ENCODE measurements around the gene SERPINB10.

The SERPINB10 gene

DNA sequence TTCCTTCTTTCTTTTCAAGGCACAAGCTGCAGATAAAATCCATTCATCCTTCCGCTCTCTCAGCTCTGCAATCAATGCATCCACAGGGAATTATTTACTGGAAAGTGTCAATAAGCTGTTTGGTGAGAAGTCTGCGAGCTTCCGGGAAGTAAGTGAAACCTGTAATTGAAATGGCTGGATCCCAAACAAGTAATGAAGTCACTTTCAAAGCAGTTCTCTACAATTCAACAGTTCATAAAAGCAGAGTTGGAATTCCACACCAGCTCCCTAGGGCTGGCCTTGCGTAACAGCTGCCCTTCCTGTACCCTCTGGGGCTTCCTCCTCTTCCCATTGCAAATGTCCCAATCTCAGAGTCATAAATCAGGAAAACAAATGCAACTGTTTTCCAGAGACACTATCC, 10.7 kb upstream of the SERPINB10 start:
- no peak for TF ChIP-seq EZH2 (IDR thresholded peaks at IDR 0.05; ENCODE audit: borderline replicate concordance, low read length)
- TF ChIP-seq, protein P1, sequence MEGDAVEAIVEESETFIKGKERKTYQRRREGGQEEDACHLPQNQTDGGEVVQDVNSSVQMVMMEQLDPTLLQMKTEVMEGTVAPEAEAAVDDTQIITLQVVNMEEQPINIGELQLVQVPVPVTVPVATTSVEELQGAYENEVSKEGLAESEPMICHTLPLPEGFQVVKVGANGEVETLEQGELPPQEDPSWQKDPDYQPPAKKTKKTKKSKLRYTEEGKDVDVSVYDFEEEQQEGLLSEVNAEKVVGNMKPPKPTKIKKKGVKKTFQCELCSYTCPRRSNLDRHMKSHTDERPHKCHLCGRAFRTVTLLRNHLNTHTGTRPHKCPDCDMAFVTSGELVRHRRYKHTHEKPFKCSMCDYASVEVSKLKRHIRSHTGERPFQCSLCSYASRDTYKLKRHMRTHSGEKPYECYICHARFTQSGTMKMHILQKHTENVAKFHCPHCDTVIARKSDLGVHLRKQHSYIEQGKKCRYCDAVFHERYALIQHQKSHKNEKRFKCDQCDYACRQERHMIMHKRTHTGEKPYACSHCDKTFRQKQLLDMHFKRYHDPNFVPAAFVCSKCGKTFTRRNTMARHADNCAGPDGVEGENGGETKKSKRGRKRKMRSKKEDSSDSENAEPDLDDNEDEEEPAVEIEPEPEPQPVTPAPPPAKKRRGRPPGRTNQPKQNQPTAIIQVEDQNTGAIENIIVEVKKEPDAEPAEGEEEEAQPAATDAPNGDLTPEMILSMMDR (IDR thresholded peaks at IDR 0.05; ENCODE audit: low read length) = no peak
- Histone ChIP-seq H3F3A (ENCODE audit: insufficient read depth, low read length) (no peaks in the 10 kb centered on the region), H3K9ac (ENCODE audit: low read length) (no peak overlapping the region), H3K27ac (ENCODE audit: low read depth, low read length, poor library complexity, severe bottlenecking) (no peak overlapping the region), H3K9me3 (ENCODE audit: low read length) (no peaks in the 10 kb centered on the region), H3K4me3 (ENCODE audit: low read depth, low read length, poor library complexity, severe bottlenecking) (no peak overlapping the region), H3K79me2 (ENCODE audit: insufficient read depth, low read length) (no peaks in the 10 kb centered on the region), H3K36me3 (ENCODE audit: insufficient read depth, low read length) (no peaks in the 10 kb centered on the region), H2AFZ (ENCODE audit: low read length) (no peak overlapping the region), H3K27me3 (ENCODE audit: insufficient read depth, low read length) (no peaks in the 10 kb centered on the region), H3K9me2 (ENCODE audit: low read depth, low read length) (no peaks in the 10 kb centered on the region), H4K20me1 (ENCODE audit: insufficient read depth, low read length) (no peaks in the 10 kb centered on the region), H3K4me2 (ENCODE audit: low read length) (no peak overlapping the region), H3K4me1 (ENCODE audit: insufficient read depth, low read length, severe bottlenecking) (no peaks in the 10 kb centered on the region)

DNA sequence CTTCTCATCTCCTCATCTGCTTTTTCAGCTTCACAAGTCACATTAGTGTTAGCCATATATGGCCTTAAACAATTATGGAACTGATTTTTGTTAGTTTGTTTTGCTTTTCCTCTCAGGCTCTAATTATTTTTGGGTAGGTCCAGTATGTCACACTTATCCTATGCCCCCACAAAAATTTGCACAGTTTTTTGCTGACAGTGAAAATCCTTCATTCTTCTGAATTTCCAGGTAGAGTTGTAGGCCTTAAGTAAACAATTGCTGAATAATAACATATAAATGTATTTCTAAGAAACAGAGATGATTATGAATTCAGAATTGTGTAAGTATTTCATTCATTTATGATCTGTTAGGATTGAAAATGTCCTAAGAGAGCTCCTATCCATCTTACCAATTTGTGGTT, 8.6 kb upstream of the SERPINB10 start:
- no peak overlapping the region for H3K27ac ChIP-seq (ENCODE audit: low read depth, low read length, poor library complexity, severe bottlenecking)
- H3K79me2 ChIP-seq (ENCODE audit: insufficient read depth, low read length) = no peaks in the 10 kb centered on the region
- no peak overlapping the region for H3K9ac ChIP-seq (ENCODE audit: low read length)
- no peak overlapping the region for H3K4me3 ChIP-seq (ENCODE audit: low read depth, low read length, poor library complexity, severe bottlenecking)
- no peak overlapping the region for H2AFZ ChIP-seq (ENCODE audit: low read length)
- no peaks in the 10 kb centered on the region for H4K20me1 ChIP-seq (ENCODE audit: insufficient read depth, low read length)
- no peaks in the 10 kb centered on the region for H3K4me1 ChIP-seq (ENCODE audit: insufficient read depth, low read length, severe bottlenecking)
- H3K27me3 ChIP-seq (ENCODE audit: insufficient read depth, low read length) = no peaks in the 10 kb centered on the region
- no peak overlapping the region for H3K4me2 ChIP-seq (ENCODE audit: low read length)
- no peaks in the 10 kb centered on the region for H3K36me3 ChIP-seq (ENCODE audit: insufficient read depth, low read length)
- no peaks in the 10 kb centered on the region for H3K9me2 ChIP-seq (ENCODE audit: low read depth, low read length)
- H3K9me3 ChIP-seq (ENCODE audit: low read length) = no peaks in the 10 kb centered on the region
- no peaks in the 10 kb centered on the region for H3F3A ChIP-seq (ENCODE audit: insufficient read depth, low read length)
- no peak for TF ChIP-seq EZH2 (IDR thresholded peaks at IDR 0.05; ENCODE audit: borderline replicate concordance, low read length)
- TF ChIP-seq, protein P1 (IDR thresholded peaks at IDR 0.05; ENCODE audit: low read length) = no peak

DNA sequence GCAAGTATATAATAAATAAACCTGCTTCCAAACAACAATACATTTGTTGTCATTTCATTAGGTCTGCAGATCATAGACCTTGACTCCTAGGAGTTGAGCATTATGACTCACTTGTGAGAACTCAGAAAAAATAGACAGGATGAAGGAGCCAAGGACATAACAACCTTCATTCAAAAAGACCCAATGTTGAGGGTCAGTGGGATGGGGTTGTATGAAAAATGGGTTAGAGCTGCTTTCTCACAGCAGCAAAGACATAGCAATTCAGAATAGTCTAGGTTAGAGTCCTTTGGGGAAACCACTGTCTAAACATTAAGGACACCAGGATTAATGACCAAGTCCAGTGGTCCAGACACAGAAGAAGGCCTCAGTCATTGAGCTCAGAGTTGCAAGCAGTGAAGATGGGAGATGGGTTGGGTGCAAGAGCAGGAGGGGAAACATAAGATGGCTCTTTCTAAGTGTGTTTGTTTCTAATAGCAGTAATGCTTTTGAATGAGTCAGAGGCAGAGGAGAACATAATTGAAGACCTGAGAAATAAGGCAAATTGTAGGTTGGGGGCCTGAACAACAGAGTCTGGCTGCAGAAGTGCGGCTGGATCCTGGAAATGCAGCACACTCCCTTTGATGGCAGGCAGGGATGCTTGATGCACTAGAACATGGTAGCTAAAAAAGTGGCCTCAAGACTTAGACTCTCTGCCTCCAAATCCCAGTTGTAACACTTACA, 3.7 kb upstream of the SERPINB10 start:
- no peaks in the 10 kb centered on the region for H3K9me3 ChIP-seq (ENCODE audit: low read length)
- H3F3A ChIP-seq (ENCODE audit: insufficient read depth, low read length) = no peaks in the 10 kb centered on the region

More for the DNA sequence above, 3.7 kb upstream of the SERPINB10 start:
- Histone ChIP-seq H3K9ac (ENCODE audit: low read length) (no peak overlapping the region), H3K4me1 (ENCODE audit: insufficient read depth, low read length, severe bottlenecking) (no peaks in the 10 kb centered on the region), H3K4me2 (ENCODE audit: low read length) (no peak overlapping the region), H3K79me2 (ENCODE audit: insufficient read depth, low read length) (no peaks in the 10 kb centered on the region), H3K9me2 (ENCODE audit: low read depth, low read length) (no peaks in the 10 kb centered on the region), H3K4me3 (ENCODE audit: low read depth, low read length, poor library complexity, severe bottlenecking) (no peak overlapping the region), H3K27me3 (ENCODE audit: insufficient read depth, low read length) (no peaks in the 10 kb centered on the region; the same call in 1 of the 2 replicates), H3K36me3 (ENCODE audit: insufficient read depth, low read length) (no peaks in the 10 kb centered on the region), H3K27ac (ENCODE audit: low read depth, low read length, poor library complexity, severe bottlenecking) (no peak overlapping the region), H4K20me1 (ENCODE audit: insufficient read depth, low read length) (no peaks in the 10 kb centered on the region), H2AFZ (ENCODE audit: low read length) (no peak overlapping the region)
- TF ChIP-seq, protein P1 (IDR thresholded peaks at IDR 0.05; ENCODE audit: low read length) = no peak
- no peak for TF ChIP-seq EZH2 (IDR thresholded peaks at IDR 0.05; ENCODE audit: borderline replicate concordance, low read length)

Data from OCI-LY1 (cell line).